ENCODE results near the gene TMEM260. TPM values are rescaled to one million over a fixed set of nuclear protein-coding genes. Genes with fewer than 3 reads are reported as not detected.
A peak's percentile ranks its signal among the peaks of the same experiment; 100 is the strongest.

The TMEM260 gene
- total RNA-seq, 2 donors from 2014 or later = 12.1 to 22.6 TPM

DNA sequence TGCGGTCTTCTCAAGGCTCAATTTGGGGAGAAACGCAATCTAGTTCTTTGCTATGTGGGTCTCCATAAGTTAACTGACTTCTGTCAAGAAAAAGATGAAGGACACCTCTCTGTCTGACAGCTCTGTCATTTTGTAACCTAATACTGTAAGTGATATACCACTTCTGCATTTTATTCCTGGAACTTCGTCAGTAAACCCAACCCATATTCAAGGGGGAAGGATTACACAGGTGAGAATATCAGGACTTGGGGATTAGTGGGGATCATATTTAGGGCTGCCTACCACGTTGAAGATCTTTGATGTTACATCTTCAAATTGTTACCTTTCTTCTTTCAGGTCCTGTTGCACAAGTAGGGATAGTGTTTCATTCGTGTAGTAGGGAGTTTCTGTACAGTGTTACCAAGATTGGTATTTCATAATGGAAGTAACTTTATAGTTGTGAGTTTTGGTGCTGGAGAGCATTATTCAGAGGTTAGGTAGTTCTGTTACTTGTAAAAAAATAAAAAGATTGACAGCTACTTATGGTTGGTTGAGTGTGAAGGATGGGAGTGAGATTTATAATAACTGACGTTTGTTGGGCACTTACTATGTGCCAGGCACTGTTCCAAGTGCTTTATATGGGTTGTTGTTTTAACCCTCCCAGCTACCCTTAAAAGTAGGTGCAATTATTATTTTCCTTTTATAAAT is 1.6 kb downstream of the TMEM260 start:
- Histone ChIP-seq H3K9me3 (no peaks in the 10 kb centered on the region), H3K27me3 (replicated peaks; ENCODE audit: insufficient read depth) (no peaks in the 10 kb centered on the region), H3K36me3 (no peaks in the 10 kb centered on the region), H3K4me3 (peak overlapping the region in 1 of 2 donors; percentile 100), H3K27ac (no peak overlapping the region), H3K4me1 (replicated peaks) (peaks cover 3% of the 10 kb centered on the region)
- intact Hi-C loops (cut with DNase I) = no loop called here
- WGBS = 56% methylated on average over 6 of the region's 6 CpGs
- no peak for DNase-seq (ENCODE audit: low spot score)
- TF ChIP-seq CTCF (IDR thresholded peaks at IDR 0.05) (no peak), POLR2AphosphoS5 (IDR thresholded peaks at IDR 0.05) (no peak), POLR2A (IDR thresholded peaks at IDR 0.05) (no peak)

GRCh38 chr14:56585461-56586084 is 6.0 kb downstream of the TMEM260 start:
- H3K27ac ChIP-seq = no peak overlapping the region
- no peaks in the 10 kb centered on the region for H3K36me3 ChIP-seq
- WGBS = 74% methylated on average over 7 of the region's 7 CpGs
- no peak for DNase-seq (ENCODE audit: low spot score)
- H3K4me3 ChIP-seq = no peak overlapping the region
- H3K27me3 ChIP-seq (replicated peaks; ENCODE audit: insufficient read depth) = no peaks in the 10 kb centered on the region
- no peaks in the 10 kb centered on the region for H3K9me3 ChIP-seq
- intact Hi-C loops (cut with DNase I) = no loop called here
- H3K4me1 ChIP-seq (replicated peaks) = peaks cover 3% of the 10 kb centered on the region
- TF ChIP-seq POLR2AphosphoS5 (IDR thresholded peaks at IDR 0.05) = no peak
- no peak for TF ChIP-seq CTCF (IDR thresholded peaks at IDR 0.05)
- TF ChIP-seq POLR2A (IDR thresholded peaks at IDR 0.05) = no peak

DNA sequence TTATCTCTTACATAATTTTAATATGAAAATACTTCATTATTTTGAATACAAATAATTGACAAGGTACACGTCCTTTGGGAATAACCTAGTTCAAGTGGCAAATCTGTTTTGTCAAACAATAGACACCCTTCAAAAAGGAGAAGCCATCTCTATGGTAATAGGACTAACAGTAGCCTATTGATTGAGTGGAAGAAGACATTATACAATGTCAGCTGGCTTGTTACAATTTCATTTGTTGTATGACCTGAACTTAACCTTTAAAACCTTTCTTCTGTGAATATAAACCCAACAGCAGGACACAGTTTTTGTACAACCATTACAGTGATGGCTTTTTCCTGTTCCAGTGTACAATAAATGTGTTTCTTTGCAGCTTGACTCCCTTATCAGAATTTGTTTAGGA is 8.1 kb downstream of the TMEM260 start:
- Histone ChIP-seq H3K4me1 (replicated peaks) (no peaks in the 10 kb centered on the region), H3K4me3 (no peak overlapping the region), H3K9me3 (no peaks in the 10 kb centered on the region), H3K27ac (no peak overlapping the region), H3K36me3 (no peaks in the 10 kb centered on the region), H3K27me3 (replicated peaks; ENCODE audit: insufficient read depth) (no peaks in the 10 kb centered on the region)
- intact Hi-C loops (cut with DNase I) = no loop called here
- DNase-seq (ENCODE audit: low spot score) = no peak
- no peak for TF ChIP-seq POLR2AphosphoS5 (IDR thresholded peaks at IDR 0.05)
- TF ChIP-seq POLR2A (IDR thresholded peaks at IDR 0.05) = no peak
- 94% methylated on average over 1 of the region's 1 CpG for WGBS

GRCh38 chr14:56590535-56590960 is 10.9 kb downstream of the TMEM260 start:
- DNase-seq (ENCODE audit: low spot score) = no peak
- WGBS = 80% methylated on average over 5 of the region's 5 CpGs
- no peak overlapping the region for H3K27ac ChIP-seq
- no peak overlapping the region for H3K4me3 ChIP-seq
- no peaks in the 10 kb centered on the region for H3K36me3 ChIP-seq
- intact Hi-C loops (cut with DNase I) = no loop called here
- no peaks in the 10 kb centered on the region for H3K27me3 ChIP-seq (replicated peaks; ENCODE audit: insufficient read depth)
- no peaks in the 10 kb centered on the region for H3K4me1 ChIP-seq (replicated peaks)
- TF ChIP-seq POLR2A (IDR thresholded peaks at IDR 0.05) (no peak), POLR2AphosphoS5 (IDR thresholded peaks at IDR 0.05) (no peak), CTCF (IDR thresholded peaks at IDR 0.05) (no peak)
- no peaks in the 10 kb centered on the region for H3K9me3 ChIP-seq

- Histone ChIP-seq H3K27me3 (replicated peaks; ENCODE audit: insufficient read depth) (no peaks in the 10 kb centered on the region), H3K36me3 (no peaks in the 10 kb centered on the region), H3K27ac (no peak overlapping the region), H3K4me3 (no peak overlapping the region), H3K9me3 (no peaks in the 10 kb centered on the region), H3K4me1 (replicated peaks) (no peaks in the 10 kb centered on the region)
- intact Hi-C loops (cut with DNase I) = no loop called here
- no peak for TF ChIP-seq POLR2A (IDR thresholded peaks at IDR 0.05)
- TF ChIP-seq CTCF (IDR thresholded peaks at IDR 0.05) = no peak
- TF ChIP-seq POLR2AphosphoS5 (IDR thresholded peaks at IDR 0.05) = no peak
- WGBS = 63% methylated on average over 5 of the region's 5 CpGs
- no peak for DNase-seq (ENCODE audit: low spot score)
Measured at GRCh38 chr14:56592746-56593544, 13.3 kb downstream of the TMEM260 start.

Data from prostate gland (tissue), 2 donors.